Measurements from ENCODE around the gene DFFA. TPM values are rescaled to one million over a fixed set of nuclear protein-coding genes. Genes with fewer than 3 reads are reported as not detected.
A peak's percentile ranks its signal among the peaks of the same experiment; 100 is the strongest.
"Not testable (repeated sequence)": the region's sequence is repeated elsewhere in the genome, so short reads cannot be mapped to it uniquely, and the experiment has no call there.

The DFFA gene
- total RNA-seq, 1 experiment from 2014 or later = 94.1 TPM

- Histone ChIP-seq H2BK12ac (ENCODE audit: insufficient read length, low read depth, low read length) (no peak within 1 kb of the TSS), H2BK120ac (ENCODE audit: low read depth, low read length, poor library complexity, severe bottlenecking) (no peak within 1 kb of the TSS), H4K20me1 (ENCODE audit: control insufficient read depth, insufficient read depth, insufficient read length) (no peaks in the 10 kb centered on the region), H2BK5ac (ENCODE audit: insufficient read length, low read length) (no peak within 1 kb of the TSS), H3K4me2 (ENCODE audit: insufficient read depth, insufficient read length, low read length) (peak within 1 kb of the TSS; percentile 80), H2AK5ac (ENCODE audit: insufficient read length, low read length) (no peak within 1 kb of the TSS), H3K27ac (ENCODE audit: insufficient read length, low read depth, low read length) (no peak within 1 kb of the TSS), H3T11ph (ENCODE audit: low read length) (no peak within 1 kb of the TSS), H2BK20ac (ENCODE audit: low read depth, low read length, poor library complexity, severe bottlenecking) (no peak within 1 kb of the TSS), H3K79me1 (ENCODE audit: insufficient read depth, low read depth, low read length, poor library complexity, severe bottlenecking) (no peaks in the 10 kb centered on the region), H3K4me1 (ENCODE audit: insufficient read depth, low read length) (peaks cover 2% of the 10 kb centered on the region; the same call in 1 of the 2 replicates), H4K91ac (ENCODE audit: insufficient read length, low read depth, low read length) (no peak within 1 kb of the TSS), H3K79me2 (ENCODE audit: insufficient read depth, low read length) (peaks cover 8% of the 10 kb centered on the region; the same call in 1 of the 2 replicates), H3K56ac (ENCODE audit: insufficient read length, low read depth, low read length) (no peak within 1 kb of the TSS), H3K14ac (ENCODE audit: insufficient read depth, low read length) (no peak within 1 kb of the TSS), H3K4ac (ENCODE audit: low read depth, low read length) (no peak within 1 kb of the TSS), H3K18ac (ENCODE audit: insufficient read length, low read depth, low read length) (peak within 1 kb of the TSS; percentile 74), H2AFZ (ENCODE audit: low read length) (no peak within 1 kb of the TSS), H4K5ac (ENCODE audit: insufficient read length, low read depth, low read length) (no peak within 1 kb of the TSS), H4K8ac (replicated peaks; ENCODE audit: insufficient read length, low read depth, low read length) (no peak within 1 kb of the TSS), H3K23me2 (ENCODE audit: insufficient read length, low read depth, low read length, poor library complexity, severe bottlenecking) (peaks cover 6% of the 10 kb centered on the region), H3K9me3 (ENCODE audit: control insufficient read depth, low read depth, low read length) (no peaks in the 10 kb centered on the region), H3K23ac (ENCODE audit: insufficient read length, low read depth, low read length) (no peak within 1 kb of the TSS), H2BK15ac (ENCODE audit: low read depth, low read length) (no peak within 1 kb of the TSS), H3K9ac (ENCODE audit: extremely low read depth, insufficient read length, low read length) (peak within 1 kb of the TSS; percentile 65), H3K27me3 (ENCODE audit: insufficient read depth, low read length) (no peaks in the 10 kb centered on the region)
- Mint-ChIP-seq H3K9me3 (no peaks in the 10 kb centered on the region), H3K4me1 (peaks cover 22 to 24% of the 10 kb centered on the region in 2 experiments), H3K36me3 (ENCODE audit: insufficient read depth in 1 of 3, low read depth in 3 of 3) (peaks cover 3 to 9% (median 8%) of the 10 kb centered on the region in 3 experiments; a peak in 6 of 7 replicates), H3K27me3 (ENCODE audit: low read depth) (no peaks in the 10 kb centered on the region), H3K4me3 (peak within 1 kb of the TSS; percentile 94 to 97), H3K27ac (peak within 1 kb of the TSS; percentile 92 to 99 (median 97))
- peak; percentile 96 for DNase-seq
- WGBS (ENCODE audit: extremely low coverage, insufficient read length, low lambda C conversion rate) = no CpG with 5 or more reads among the region's 50 CpGs
- TF ChIP-seq CTCF (conservative IDR thresholded peaks at IDR 0.05) = no peak
Measured at GRCh38 chr1:10474613-10475507, 2.5 kb upstream of the DFFA start, which contains the start of gene PEX14. TSS of gene PEX14 (plus strand) at chr1:10474950. CDS start at chr1:10474967, 17 bp downstream.

DNA sequence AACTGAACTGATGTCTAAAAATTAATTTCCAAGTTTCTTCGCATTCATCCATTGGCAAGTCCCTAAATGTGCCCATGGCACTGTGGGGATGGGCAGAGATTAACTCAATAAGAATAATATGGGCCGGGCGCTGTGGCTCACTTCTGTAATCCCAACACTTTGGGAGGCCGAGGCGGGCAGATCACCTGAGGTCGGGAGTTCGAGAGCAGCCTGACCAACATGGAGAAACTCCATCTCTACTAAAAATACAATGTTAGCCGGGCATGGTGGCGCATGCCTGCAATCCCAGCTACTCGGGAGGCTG, 1.9 kb upstream of the DFFA start:
- not testable (repeated sequence) for H3K27me3 Mint-ChIP-seq (ENCODE audit: low read depth); H2BK20ac ChIP-seq (ENCODE audit: low read depth, low read length, poor library complexity, severe bottlenecking); H3K79me2 ChIP-seq (ENCODE audit: insufficient read depth, low read length); H3K79me1 ChIP-seq (ENCODE audit: insufficient read depth, low read depth, low read length, poor library complexity, severe bottlenecking); H4K5ac ChIP-seq (ENCODE audit: insufficient read length, low read depth, low read length); H3K27me3 ChIP-seq (ENCODE audit: insufficient read depth, low read length); H4K20me1 ChIP-seq (ENCODE audit: control insufficient read depth, insufficient read depth, insufficient read length); H3K14ac ChIP-seq (ENCODE audit: insufficient read depth, low read length); H3T11ph ChIP-seq (ENCODE audit: low read length); H2BK5ac ChIP-seq (ENCODE audit: insufficient read length, low read length); H2BK15ac ChIP-seq (ENCODE audit: low read depth, low read length); H4K8ac ChIP-seq (replicated peaks; ENCODE audit: insufficient read length, low read depth, low read length); H3K56ac ChIP-seq (ENCODE audit: insufficient read length, low read depth, low read length); H3K27ac ChIP-seq (ENCODE audit: insufficient read length, low read depth, low read length); H3K4me1 ChIP-seq (ENCODE audit: insufficient read depth, low read length); H2BK12ac ChIP-seq (ENCODE audit: insufficient read length, low read depth, low read length); H3K9me3 Mint-ChIP-seq; DNase-seq; H3K4ac ChIP-seq (ENCODE audit: low read depth, low read length); H3K18ac ChIP-seq (ENCODE audit: insufficient read length, low read depth, low read length); H3K23me2 ChIP-seq (ENCODE audit: insufficient read length, low read depth, low read length, poor library complexity, severe bottlenecking); H2BK120ac ChIP-seq (ENCODE audit: low read depth, low read length, poor library complexity, severe bottlenecking); H2AK5ac ChIP-seq (ENCODE audit: insufficient read length, low read length); H2AFZ ChIP-seq (ENCODE audit: low read length); H4K91ac ChIP-seq (ENCODE audit: insufficient read length, low read depth, low read length); H3K9ac ChIP-seq (ENCODE audit: extremely low read depth, insufficient read length, low read length); H3K9me3 ChIP-seq (ENCODE audit: control insufficient read depth, low read depth, low read length); H3K23ac ChIP-seq (ENCODE audit: insufficient read length, low read depth, low read length)
- Mint-ChIP-seq H3K4me1 (peaks cover 22 to 24% of the 10 kb centered on the region in 2 experiments), H3K27ac (peak overlapping the region; percentile 44 to 87 (median 57); a peak in 5 of 7 replicates), H3K36me3 (ENCODE audit: insufficient read depth in 1 of 3, low read depth in 3 of 3) (peaks cover 4 to 14% (median 12%) of the 10 kb centered on the region in 3 experiments), H3K4me3 (peak overlapping the region; percentile 94 to 97)
- WGBS (ENCODE audit: extremely low coverage, insufficient read length, low lambda C conversion rate) = no CpG with 5 or more reads among the region's 10 CpGs
- peak overlapping the region; percentile 39 for H3K4me2 ChIP-seq (ENCODE audit: insufficient read depth, insufficient read length, low read length)
